Measurements from ENCODE around the gene SCGB3A2. TPM values are rescaled to one million over a fixed set of nuclear protein-coding genes. Genes with fewer than 3 reads are reported as not detected.

Gene SCGB3A2, protein sequence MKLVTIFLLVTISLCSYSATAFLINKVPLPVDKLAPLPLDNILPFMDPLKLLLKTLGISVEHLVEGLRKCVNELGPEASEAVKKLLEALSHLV
- not detected in 2 replicates for total RNA-seq
- not detected for total RNA-seq (2013)
- polyA plus RNA-seq: not detected in 2 replicates
- polyA minus RNA-seq: not detected in 2 replicates

DNA sequence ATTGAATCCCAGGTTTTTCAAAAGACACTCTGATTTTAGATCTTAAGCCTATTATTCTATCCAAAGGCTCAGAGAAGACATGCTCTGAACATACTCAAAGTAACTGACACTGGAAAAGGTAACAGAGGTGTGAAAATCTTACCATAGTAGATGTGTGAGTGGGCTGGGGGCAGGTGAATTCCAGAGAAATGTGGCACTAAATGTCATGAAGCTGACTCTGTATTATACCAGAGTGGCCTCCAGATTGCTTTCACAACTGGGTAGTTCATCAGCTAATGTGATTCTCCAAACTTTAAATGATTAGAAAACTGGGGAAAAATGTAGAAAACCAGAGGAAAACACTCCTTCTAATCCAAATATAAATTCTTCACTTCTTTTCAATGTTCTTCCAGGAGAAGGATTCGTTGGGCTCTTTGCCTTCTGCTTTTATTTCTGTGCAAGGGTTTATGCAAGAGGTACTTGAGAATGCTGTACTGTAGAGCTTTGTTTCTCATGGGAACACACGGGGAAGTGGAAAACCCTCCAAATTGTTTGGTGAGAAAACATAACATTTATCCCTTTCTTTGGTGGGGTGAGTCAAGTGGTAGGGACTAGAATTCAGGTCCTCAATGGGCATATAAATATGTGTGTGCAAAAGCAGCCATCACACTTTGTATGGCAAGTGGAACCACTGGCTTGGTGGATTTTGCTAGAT, at the start of gene SCGB3A2:
Gene SCGB3A2 (plus strand): TSS at position 646 of the 694 bp plus-strand sequence. CDS start 93 bp downstream, outside the sequence.
- ChIA-PET CTCF (no interaction called here), POLR2A (interaction anchor here (0.6 kb wide), 1 partner anchor 70 kb away, joined by 5 read pairs; no protein-coding TSS in a partner anchor)
- no peak within 1 kb of the TSS for H3K27ac ChIP-seq (ENCODE audit: low read length in 2 of 2)
- no CpG with 5 or more reads among the region's 2 CpGs for WGBS (ENCODE audit: insufficient coverage)
- H4K20me1 ChIP-seq (ENCODE audit: control insufficient read depth, insufficient read depth, low read length, poor library complexity, severe bottlenecking): no peaks in the 10 kb centered on the region
- no peak within 1 kb of the TSS for H3K4me3 ChIP-seq (ENCODE audit: control extremely low read depth in 1 of 5, extremely low read depth in 1 of 5, insufficient read depth in 1 of 5, low read depth in 2 of 5, low read length in 4 of 5)
- Mint-ChIP-seq H3K9me3 (ENCODE audit: insufficient read depth) (no peaks in the 10 kb centered on the region), H3K4me3 (no peak within 1 kb of the TSS), H3K27me3 (no peaks in the 10 kb centered on the region), H3K4me1 (no peaks in the 10 kb centered on the region), H3K27ac (no peak within 1 kb of the TSS)
- intact Hi-C loops (cut with micrococcal nuclease): no loop called here
- TF ChIP-seq, protein P1, sequence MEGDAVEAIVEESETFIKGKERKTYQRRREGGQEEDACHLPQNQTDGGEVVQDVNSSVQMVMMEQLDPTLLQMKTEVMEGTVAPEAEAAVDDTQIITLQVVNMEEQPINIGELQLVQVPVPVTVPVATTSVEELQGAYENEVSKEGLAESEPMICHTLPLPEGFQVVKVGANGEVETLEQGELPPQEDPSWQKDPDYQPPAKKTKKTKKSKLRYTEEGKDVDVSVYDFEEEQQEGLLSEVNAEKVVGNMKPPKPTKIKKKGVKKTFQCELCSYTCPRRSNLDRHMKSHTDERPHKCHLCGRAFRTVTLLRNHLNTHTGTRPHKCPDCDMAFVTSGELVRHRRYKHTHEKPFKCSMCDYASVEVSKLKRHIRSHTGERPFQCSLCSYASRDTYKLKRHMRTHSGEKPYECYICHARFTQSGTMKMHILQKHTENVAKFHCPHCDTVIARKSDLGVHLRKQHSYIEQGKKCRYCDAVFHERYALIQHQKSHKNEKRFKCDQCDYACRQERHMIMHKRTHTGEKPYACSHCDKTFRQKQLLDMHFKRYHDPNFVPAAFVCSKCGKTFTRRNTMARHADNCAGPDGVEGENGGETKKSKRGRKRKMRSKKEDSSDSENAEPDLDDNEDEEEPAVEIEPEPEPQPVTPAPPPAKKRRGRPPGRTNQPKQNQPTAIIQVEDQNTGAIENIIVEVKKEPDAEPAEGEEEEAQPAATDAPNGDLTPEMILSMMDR (IDR thresholded peaks at IDR 0.05): no peak
- no peak for TF ChIP-seq EZH2 (IDR thresholded peaks at IDR 0.05; ENCODE audit: borderline replicate concordance, insufficient read depth, low read depth, low read length, poor library complexity, severe bottlenecking)
- no peaks in the 10 kb centered on the region for H3K79me2 ChIP-seq (ENCODE audit: control insufficient read depth, insufficient read depth, low read length)
- no peak for ATAC-seq (ENCODE audit: low read depth)
- H3K9ac ChIP-seq (ENCODE audit: low read length): no peak within 1 kb of the TSS
- no peak for DNase-seq
- H3K4me1 ChIP-seq (ENCODE audit: control insufficient read depth in 2 of 2, insufficient read depth in 2 of 2, low read length in 2 of 2): no peaks in the 10 kb centered on the region
- H3K27me3 ChIP-seq (replicated peaks in 1 of 4; ENCODE audit: control extremely low read depth in 1 of 4, control insufficient read depth in 3 of 4, insufficient read depth in 4 of 4, low read length in 3 of 4): no peaks in the 10 kb centered on the region
- no peaks in the 10 kb centered on the region for H3K9me3 ChIP-seq (ENCODE audit: control extremely low read depth in 1 of 3, control insufficient read depth in 2 of 3, insufficient read depth in 1 of 3, low read length in 2 of 3)
- no peak within 1 kb of the TSS for H3K4me2 ChIP-seq (replicated peaks; ENCODE audit: low read depth, low read length, poor library complexity, severe bottlenecking)
- no peaks in the 10 kb centered on the region for H3K36me3 ChIP-seq (replicated peaks in 1 of 2; ENCODE audit: control extremely low read depth in 1 of 2, control insufficient read depth in 1 of 2, extremely low read depth in 1 of 2, insufficient read depth in 2 of 2, low read length in 1 of 2)
- no peak within 1 kb of the TSS for H2AFZ ChIP-seq (ENCODE audit: insufficient read depth, low read depth, low read length, poor library complexity, severe bottlenecking)

DNA sequence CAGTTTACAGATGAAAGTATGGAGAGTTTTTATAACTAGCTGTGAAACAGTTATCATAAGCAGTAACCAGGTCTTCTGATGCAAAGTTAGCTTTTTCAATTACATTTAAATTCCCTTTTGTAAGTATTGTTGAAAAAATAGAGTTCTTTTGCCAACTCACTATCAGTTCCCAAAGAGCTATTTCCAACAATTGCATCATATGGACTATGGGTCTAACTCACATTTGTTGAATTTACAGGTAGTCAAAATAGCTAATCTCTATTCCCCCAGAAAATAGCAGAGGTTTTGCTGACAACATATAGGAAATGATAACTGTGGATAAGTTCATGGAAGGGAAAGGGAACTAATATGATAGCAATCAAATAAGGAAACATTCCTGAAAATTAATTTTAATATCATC, 48.5 kb upstream of the SCGB3A2 start:
- no peaks in the 10 kb centered on the region for H3K4me1 Mint-ChIP-seq
- no peak overlapping the region for H3K27ac Mint-ChIP-seq
- ChIA-PET POLR2A (no interaction called here), CTCF (interaction anchor here (1.5 to 2.1 kb wide), 2 partner anchors 10 to 202 kb away, joined by 5 read pairs; no protein-coding TSS in a partner anchor)
- Histone ChIP-seq H3K36me3 (replicated peaks in 1 of 2; ENCODE audit: control extremely low read depth in 1 of 2, control insufficient read depth in 1 of 2, extremely low read depth in 1 of 2, insufficient read depth in 2 of 2, low read length in 1 of 2) (no peaks in the 10 kb centered on the region), H3K4me2 (replicated peaks; ENCODE audit: low read depth, low read length, poor library complexity, severe bottlenecking) (no peak overlapping the region), H3K79me2 (ENCODE audit: control insufficient read depth, insufficient read depth, low read length) (no peaks in the 10 kb centered on the region), H3K9me3 (ENCODE audit: control extremely low read depth in 1 of 3, control insufficient read depth in 2 of 3, insufficient read depth in 1 of 3, low read length in 2 of 3) (no peaks in the 10 kb centered on the region), H2AFZ (ENCODE audit: insufficient read depth, low read depth, low read length, poor library complexity, severe bottlenecking) (no peak overlapping the region), H4K20me1 (ENCODE audit: control insufficient read depth, insufficient read depth, low read length, poor library complexity, severe bottlenecking) (no peaks in the 10 kb centered on the region), H3K9ac (ENCODE audit: low read length) (no peak overlapping the region), H3K27me3 (replicated peaks in 1 of 4; ENCODE audit: control extremely low read depth in 1 of 4, control insufficient read depth in 3 of 4, insufficient read depth in 4 of 4, low read length in 3 of 4) (peaks cover 0 to 3% (median 0%) of the 10 kb centered on the region in 4 experiments), H3K4me3 (ENCODE audit: control extremely low read depth in 1 of 5, extremely low read depth in 1 of 5, insufficient read depth in 1 of 5, low read depth in 2 of 5, low read length in 4 of 5) (no peak overlapping the region), H3K27ac (ENCODE audit: low read length in 2 of 2) (no peak overlapping the region), H3K4me1 (ENCODE audit: control insufficient read depth in 2 of 2, insufficient read depth in 2 of 2, low read length in 2 of 2) (no peaks in the 10 kb centered on the region)
- DNase-seq (no peak), ATAC-seq (ENCODE audit: low read depth) (no peak)
- H3K9me3 Mint-ChIP-seq (ENCODE audit: insufficient read depth): no peaks in the 10 kb centered on the region
- peaks cover 6% of the 10 kb centered on the region for H3K27me3 Mint-ChIP-seq
- H3K4me3 Mint-ChIP-seq: no peak overlapping the region
- intact Hi-C loops (cut with micrococcal nuclease): no loop called here
- TF ChIP-seq, protein P1 (IDR thresholded peaks at IDR 0.05): no peak
- TF ChIP-seq EZH2 (IDR thresholded peaks at IDR 0.05; ENCODE audit: borderline replicate concordance, insufficient read depth, low read depth, low read length, poor library complexity, severe bottlenecking): no peak

All from B cell (primary cell).